NCI-H748 (cell line): ENCODE measurements around the gene NPAS1.
"Not testable (repeated sequence)": the region's sequence is repeated elsewhere in the genome, so short reads cannot be mapped to it uniquely, and the experiment has no call there.

Experiments used
- DNase-seq: peaks from one replicate; lab custom pipeline; 2025; ENCODE audit not compliant: unreplicated experiment; lab: John Stamatoyannopoulos, UW

The NPAS1 gene

DNA sequence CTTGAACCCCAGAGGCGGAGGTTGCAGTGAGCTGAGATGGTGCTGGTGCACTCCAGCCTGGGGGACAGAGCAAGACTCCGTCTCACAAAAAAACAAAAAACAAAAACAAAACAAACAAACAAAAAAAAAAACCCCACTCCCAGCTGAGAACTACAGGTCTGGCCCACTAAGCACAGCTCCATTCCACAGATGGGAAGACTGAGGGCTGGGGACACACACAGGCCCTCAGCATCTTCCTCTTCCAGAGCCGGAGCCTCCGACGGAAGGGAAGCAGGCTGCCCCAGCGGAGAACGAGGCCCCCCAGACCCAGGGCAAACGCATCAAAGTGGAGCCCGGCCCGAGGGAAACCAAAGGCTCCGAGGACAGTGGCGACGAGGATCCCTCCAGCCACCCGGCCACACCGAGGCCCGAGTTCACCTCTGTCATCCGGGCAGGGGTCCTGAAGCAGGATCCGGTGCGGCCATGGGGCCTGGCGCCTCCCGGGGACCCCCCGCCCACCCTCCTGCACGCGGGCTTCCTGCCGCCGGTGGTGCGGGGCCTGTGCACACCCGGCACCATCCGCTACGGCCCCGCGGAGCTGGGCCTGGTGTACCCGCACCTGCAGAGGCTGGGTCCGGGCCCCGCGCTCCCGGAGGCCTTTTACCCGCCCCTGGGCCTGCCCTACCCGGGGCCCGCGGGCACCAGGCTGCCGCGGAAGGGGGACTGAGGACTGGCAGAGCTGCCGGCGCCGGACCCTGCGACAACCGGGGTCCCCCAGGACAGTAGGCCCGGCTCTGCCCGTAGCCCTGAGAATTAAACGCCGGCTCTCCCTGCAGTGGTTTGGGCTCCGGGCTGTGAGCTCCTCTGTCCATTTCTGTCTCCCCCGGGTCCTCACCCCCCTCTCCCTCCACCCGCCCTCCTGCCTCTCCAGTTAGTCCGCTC lies 25.6 kb downstream of the NPAS1 start:
- DNase-seq: no peak

DNA sequence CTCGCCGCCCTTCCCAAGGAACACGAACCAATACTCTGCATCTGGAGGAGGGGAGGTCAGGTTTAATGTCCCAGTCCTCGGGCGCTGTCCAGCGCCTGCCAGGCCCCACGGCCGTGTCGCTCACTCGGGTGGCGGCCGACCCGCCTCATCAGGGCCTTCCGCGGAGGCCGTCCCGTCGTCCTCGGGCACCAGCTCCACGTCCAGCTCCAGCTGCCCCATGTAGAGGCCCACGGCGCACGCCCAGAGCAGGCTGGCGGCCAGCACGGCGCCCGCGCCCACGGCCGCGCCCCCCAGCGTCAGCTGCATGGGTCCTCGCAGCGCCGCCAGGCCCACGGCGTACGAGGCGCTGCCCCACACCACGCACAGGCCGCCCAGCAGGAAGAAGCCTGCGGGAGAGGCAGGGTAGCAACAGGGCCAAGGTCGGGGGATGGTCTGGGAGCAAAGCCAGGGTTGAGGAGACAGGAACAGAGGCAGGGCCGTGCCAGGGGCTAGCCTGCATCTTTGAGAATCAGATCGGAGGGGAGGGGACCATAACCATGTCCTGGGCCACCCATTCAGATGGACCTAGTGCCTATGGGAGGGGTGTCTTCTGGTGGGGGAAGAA lies 26.3 kb downstream of the NPAS1 start:
- no peak for DNase-seq

DNA sequence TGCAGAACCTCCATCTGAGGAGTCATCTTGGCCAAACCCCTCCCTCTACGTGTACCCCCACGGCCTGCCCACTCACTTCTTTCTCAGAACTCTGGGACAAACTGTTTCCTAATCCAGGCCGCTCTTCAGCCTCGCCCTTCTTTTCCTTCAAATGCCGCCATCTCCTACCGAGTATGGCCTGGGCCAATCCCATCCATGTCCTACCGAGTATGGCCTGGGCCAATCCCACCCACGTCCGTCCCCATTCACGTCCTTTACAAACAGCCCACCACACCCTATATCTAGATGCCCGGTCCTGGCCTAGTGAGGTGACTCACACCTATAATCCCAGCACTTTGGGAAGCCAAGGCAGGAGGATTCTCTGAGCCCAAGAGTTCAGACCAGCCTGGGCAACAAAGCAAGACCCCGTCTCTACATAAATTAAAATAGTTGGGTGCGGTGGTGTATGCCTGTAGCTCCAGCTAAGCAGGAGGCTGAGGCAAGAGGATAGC lies 27.7 kb downstream of the NPAS1 start:
- no peak for DNase-seq

DNA sequence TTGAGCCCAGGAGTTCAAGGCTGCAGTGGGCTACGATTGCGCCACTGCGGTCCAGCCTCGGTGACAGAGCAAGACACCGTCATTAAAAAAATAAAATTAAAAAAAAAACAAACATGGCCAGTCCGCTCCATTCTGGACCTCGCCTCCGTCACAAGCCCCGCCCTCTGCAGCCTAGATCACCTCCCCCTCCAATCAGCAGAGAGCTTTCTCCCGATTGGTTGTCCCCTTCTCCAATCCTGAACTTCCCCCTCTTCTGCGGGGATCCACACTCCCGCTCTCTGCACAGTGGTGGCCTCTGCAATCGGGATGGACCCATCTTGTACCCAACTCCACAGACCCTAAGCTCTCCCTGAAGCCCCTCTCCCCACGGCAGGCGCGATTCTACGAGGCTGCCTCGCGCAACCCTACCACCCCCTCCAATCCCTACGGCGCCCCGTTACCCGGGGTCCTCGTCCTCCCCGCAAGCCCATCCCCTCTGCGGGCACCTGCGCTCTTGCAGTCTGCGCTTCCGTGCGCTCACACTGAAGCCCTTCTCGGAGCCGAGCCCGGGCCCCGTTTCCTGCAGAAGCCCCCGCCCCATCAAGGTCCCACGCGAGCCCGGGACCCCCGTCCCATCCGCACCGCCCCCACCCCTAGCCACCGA lies 28.2 kb downstream of the NPAS1 start:
- DNase-seq: peak; percentile 91

DNA sequence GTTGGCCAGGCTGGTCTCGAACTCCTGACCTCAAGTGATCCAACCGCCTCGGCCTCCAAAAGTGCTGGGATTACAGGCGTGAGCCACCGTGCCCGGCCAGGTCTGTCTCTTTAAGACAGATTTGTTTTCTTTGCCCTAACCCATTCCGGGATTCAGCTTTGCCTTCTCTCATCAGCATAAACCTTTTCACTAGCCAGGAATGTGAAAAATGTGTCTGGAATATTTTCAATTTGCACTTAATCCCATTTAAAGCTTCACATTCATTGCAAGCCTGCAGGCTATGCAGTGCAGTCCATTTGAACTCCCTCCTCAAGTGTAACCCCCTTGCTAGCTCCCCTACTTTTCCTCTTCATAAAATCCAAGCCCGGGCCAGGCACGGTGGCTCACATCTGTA lies 29.7 kb downstream of the NPAS1 start:
- DNase-seq: no peak

DNA sequence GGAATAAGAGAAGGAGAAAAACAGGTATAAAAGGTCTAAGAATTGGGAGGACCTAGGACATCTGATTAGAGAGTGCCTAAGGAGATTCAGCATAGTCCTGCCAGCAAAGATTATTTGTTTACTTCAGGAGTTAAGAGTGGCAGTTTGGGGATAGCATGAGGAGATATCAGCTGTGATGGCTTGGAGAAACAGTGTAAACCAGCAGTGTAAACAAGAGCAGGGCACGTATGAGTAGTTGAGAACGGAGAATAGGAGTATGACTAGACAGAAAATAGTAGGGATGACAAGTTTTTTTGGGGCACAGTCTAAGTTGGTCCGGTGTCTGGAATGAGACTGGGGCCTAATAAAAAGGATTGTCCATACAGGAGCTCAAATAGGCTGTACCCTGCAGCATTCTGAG lies 30.9 kb downstream of the NPAS1 start:
- not testable (repeated sequence) for DNase-seq

DNA sequence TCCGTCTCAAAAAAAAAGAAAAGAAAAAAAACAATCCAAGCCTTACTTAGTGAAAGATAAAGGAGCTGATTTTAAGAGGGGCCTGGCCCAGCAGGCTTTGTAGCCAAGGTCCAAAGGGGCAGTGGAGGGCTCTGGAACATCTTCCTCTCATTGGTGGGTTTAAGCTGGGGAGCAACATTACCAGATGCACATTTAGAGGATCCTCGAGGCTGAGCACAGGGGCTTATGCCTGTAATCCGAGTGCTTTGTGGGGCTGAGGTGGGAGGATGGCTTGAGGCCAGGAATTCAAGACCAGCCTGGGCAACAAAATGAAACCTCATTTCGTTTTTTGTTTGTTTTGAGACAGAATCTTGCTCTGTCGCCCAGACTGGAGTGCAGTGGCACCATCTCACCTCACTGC lies 36.8 kb downstream of the NPAS1 start:
- DNase-seq: no peak

DNA sequence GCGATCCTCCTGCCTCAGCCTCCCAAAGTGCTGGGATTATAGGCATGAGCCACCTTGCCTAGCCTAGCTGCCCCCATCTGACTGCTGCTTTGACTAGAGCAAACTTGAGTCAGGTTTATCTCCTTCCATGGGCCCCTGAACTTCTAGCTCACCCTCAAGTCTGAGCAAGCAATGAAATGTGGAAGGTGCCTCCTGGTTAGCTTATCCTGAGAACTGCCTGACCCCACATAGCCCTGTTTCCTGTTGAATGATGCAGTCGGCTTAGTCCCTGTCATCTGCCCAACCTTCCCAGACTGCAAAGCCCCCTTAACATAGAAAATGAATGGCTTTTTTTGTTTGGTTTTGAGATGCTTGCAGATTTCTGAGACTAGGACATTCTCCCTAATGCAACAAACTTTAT lies 37.7 kb downstream of the NPAS1 start:
- DNase-seq: no peak

DNA sequence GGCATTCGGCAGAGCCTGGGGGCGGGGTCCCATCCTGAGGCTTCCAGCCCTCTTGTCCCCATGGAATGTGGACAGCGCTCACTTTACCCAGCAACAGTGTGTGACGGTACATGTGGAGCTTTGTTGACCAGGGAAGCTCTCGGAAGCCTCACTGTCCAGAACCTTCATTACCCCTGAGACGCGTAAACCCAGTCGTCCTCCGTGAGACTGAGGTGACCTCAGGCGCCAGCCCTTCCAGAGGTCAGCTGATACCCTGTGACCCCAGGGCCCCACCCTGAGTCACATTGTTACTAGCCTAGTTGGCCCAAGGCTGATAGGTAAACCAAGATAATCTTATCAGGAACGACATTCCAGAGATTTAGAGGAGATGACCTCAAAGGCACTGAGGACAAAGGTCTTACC lies 39.0 kb downstream of the NPAS1 start:
- no peak for DNase-seq

DNA sequence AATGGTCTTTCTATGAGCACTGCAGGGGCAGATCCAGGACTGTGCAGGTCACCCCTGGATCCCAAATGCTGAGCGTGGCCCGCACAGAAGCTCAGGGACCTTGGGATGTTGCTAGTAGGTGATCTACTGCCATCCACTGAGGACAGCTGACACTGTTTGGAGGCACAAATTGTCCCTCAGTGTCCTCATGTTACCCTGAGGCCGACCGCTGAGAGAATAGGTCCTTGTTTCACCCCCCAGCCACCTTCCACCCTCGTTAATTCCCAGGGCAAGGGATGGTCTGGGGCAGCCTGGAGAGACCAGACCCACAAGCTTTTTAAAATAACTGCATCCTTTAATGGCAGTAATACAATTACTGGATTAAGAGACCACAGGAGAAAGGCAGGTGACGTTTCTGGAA lies 44.2 kb downstream of the NPAS1 start:
- DNase-seq: no peak

DNA sequence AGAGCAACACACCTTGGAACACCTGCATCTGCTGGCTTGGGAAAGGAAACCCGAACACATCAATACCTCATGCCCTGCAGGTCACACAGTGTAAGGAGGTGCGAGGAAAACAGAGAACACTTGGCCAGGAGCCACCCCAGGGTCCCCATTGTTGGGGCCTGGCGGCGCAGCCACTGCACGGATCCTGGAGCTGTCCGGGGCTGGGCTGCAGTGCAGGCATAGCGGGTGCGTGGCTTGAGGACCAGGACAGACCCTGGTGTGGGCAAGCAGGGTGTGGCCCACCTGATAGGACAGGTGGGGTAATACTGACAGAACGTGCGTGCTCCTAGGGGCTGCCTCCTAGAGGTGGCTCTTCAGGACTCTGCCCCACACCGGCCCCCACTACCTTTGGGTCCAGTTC lies 45.6 kb downstream of the NPAS1 start:
- no peak for DNase-seq

DNA sequence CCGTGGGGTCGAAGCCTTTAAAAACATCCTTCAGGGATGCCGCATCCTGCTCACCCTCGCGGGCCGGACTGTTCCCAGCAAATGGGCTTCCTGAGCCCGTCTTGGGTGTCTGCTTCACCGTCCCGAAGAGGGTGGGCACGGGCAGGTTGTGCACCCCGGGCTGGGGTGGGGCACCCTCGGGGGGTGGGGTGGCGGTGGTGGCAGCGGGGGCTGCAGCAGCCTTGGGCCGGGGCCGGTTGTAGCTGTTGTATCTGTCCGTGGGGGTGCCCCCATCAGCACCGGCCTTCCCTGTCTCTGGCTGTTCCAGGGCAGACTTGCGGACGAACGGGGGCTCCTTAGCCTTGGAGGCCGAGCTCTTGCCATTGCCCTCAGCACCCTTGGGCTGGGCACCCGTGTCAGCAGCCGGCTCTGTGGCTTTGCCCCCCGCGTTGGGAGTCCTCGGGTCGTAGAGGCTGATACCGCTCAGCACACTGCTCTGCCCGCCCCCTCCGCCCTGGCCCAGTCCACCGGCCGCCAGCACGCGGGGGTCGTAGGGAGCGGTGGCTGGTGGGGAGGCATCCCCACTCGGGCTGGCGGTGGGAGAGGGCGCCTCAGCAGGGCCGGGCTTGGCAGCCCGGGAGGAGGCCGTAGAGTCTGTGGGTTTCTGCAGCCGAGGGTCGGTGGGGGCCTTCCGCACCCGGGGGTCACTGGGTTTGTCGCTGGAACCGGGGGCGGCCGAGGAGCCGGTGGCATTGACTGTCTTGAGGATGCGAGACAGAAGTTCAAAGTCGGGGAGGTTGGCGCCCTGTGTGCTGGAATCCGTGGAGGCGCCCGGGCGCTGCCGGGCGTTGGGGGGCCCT lies 47.0 kb downstream of the NPAS1 start:
- DNase-seq: no peak

DNA sequence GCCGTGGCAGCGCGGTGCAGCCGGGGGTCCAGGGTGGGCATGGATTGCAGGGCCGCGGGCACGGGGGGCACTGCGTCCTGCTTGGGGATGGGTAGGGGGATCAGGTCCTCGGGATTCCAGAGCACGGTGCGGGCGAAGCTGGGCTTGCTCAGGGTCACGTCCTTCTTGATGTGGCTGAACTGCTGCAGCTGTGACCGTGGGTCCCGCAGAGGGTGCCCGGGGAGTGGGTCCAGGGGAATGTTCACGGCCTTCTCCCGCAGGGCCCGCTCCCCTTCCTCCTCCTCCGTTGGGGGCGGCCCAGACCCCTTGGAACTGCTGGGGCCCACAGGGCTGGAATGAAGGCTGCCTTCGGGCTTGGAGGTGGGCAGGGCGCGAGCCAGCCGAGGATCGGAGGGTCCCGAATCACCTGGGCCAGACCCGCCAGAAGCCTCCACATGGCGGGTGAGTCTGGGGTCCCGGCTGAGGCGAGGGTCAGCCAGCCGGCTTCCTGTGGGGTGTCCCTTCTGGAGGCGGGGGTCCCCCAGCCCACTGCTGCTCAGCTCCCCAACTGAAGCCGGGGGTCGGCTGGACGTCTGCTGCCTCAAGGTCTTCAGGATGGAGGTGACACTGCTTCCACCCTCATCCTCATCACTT lies 47.7 kb downstream of the NPAS1 start:
- DNase-seq: no peak

DNA sequence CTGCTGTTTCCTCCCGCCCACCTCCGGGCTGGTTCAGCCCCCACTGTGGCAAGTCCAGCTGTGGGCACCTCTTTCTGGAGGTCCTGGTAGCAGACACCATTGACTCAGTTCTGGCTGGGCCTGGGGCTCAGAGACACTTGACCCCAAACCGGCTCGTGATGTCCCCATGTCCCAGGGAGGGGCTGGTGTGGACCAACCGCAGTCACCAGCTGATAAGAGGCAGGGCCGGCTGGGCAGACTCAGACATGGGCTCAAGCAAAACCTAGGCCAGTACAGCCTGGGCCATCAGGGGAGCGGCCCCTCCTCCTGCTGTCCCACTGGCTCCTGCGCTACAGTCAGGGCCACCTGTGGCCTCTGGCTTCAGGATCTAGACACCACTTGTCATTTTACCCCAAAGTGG lies 48.6 kb downstream of the NPAS1 start:
- DNase-seq: no peak

DNA sequence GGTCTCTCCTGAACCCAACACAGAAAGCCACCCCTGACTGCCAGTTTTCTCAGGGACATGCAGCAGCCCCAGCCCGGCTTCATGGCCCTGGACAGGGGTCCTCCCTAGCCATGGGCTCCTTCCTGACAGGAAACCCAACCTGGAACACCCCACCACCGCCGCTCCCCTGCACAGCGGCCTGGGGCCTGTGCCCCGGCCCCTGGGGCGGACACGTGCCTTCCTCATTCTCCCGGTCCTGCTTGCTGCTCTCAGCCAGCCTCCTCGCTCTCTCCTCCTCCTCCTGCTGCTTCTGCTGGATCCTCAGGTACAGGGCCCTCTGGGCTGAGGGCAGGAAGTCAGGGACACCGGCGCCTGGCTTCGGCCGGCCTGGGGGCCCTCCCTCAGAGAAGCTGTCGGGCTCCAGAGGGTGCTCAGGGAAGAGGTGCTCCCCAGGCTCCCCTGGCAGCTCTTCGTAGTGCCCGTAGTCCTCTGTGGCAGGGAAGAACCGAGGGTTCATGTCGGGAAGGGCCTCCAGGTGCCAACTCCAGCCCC lies 49.3 kb downstream of the NPAS1 start:
- no peak for DNase-seq

DNA sequence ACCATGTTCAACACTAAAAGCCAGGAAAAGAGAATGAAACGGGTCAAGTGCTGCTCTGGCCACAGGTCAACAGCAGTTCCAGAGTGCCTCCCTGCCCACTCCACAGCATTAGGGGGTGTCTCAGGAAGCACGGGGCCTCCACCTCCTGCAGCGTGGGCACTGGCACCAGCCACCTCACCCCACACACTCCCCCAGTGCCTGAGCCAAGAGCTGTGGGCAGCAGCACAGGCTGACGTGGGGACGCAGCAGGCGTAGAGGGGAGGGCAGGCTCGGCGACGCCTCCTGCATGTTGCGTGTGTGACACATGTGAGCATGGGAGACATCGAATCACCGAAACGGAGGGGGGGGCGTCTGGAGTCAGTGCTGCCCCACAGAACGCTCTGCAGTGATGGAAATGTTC lies 50.2 kb downstream of the NPAS1 start:
- no peak for DNase-seq

DNA sequence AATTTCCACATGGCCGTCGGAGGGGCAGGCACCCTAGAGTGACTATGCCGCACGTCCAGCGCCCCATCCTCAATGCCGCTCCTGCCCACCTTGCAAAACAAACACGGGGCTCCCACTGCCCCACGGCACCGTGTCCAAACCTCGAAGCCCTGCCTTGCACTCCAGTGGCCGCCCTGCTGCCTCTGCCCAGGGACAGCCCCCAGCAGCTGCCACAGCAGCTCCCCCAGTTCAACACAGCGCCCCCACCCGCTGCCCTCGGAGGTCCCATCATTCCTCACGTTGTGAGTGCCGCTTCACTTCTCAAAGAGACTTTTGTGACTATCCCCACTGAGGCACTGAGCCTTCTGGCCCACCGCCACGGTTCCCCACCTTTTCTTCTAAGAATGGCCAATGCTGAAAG lies 51.1 kb downstream of the NPAS1 start:
- no peak for DNase-seq

DNA sequence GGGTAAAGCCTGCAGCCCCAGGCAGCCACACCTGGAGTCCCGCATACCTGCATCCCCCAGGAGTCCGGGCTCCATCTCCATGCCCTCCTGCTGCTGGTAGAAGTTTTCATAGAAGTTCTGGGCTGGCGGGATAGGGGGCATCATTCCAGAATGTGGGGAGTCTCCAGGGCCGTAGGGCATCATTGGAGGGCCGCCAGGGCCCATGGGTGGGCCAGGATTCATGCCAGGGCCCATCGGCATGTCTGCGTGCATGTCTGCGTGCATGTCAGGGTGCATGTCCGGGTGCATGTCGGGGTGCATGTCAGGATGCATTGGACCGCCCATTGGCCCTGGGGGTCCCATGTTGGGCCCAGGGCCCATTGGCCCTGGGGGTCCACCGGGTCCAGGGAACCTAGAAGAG lies 52.1 kb downstream of the NPAS1 start:
- no peak for DNase-seq

DNA sequence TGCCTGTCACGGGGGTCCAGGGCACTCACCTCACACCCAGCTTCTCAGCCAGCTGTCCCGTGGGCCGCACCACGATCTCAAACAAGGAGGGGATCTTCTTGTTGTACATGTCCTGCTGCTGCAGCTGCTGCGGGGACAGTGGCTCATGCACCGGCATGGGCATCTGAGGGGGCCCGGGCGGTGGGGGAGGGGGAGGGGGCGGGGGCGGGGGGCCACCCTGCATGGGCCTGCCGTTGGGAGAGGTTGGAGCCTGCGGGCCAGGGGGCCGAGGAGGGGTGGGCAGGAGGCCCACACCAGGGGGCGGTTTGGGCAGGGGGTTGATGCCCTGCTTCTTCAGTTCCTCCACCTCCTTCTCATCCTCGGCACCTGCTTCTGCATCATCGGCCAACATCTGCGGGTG lies 52.7 kb downstream of the NPAS1 start:
- DNase-seq: no peak

DNA sequence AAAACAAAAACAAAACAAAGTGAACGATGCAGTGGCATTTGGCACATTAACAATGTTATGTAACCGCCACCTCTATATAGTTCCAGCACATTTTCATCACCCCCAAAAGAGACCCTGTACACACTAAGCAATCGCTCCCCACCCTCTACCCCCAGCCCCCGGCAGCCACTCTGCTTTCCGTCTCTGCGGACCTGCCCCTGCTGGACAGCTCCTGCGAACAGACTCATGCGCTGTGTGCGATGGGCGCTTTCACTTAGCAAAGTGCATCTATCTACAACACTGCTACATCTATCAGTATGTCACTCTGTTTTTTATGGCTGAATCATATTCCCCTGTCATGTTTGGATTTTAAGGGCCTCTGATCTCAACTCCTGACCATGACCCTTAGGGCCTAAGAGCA lies 53.9 kb downstream of the NPAS1 start:
- no peak for DNase-seq
